Spleen (tissue), 13 donors: ENCODE data around the gene RAB6D. TPM values are rescaled to one million over a fixed set of nuclear protein-coding genes. Genes with fewer than 3 reads are reported as not detected.
"Not testable (repeated sequence)": the region's sequence is repeated elsewhere in the genome, so short reads cannot be mapped to it uniquely, and the experiment has no call there.

Experiments
- DNase-seq: peaks from one replicate; pipeline ENCODE4 v3.0.0-alpha.2; 2020
- H3K27ac ChIP-seq, 8 donors: fragments of 200-600 bp; sonication (generic) in 7 of 8; 1 replicate in 4 of 8; 2 replicates in 4 of 8; pipeline versions ENCODE4 v1.5.0 to v1.8.0; 2016 to 2021; ENCODE audit warnings: inconsistent platforms in 4 of 8, mild to moderate bottlenecking in 4 of 8, moderate library complexity in 1 of 8
- H3K27me3 ChIP-seq, 7 donors: fragments of 200-600 bp; sonication (generic) in 6 of 7; replicated peaks in 1 of 7; 1 replicate in 4 of 7; 2 replicates in 3 of 7; pipeline versions ENCODE4 v1.5.0 to v1.8.0; 2016 to 2021; ENCODE audit warnings: inconsistent platforms in 3 of 7, mild to moderate bottlenecking in 1 of 7
- H3K36me3 ChIP-seq, 6 donors: fragments of 200-600 bp; sonication (generic) in 5 of 6; 1 replicate in 4 of 6; 2 replicates in 2 of 6; pipeline versions ENCODE4 v1.5.0 to v1.8.0; 2016 to 2021; ENCODE audit warnings: inconsistent platforms in 2 of 6
- H3K4me1 ChIP-seq, 6 donors: fragments of 200-600 bp; sonication (generic) in 5 of 6; 1 replicate in 3 of 6; 2 replicates in 3 of 6; pipeline versions ENCODE4 v1.5.0 to v1.8.0; 2016 to 2021; ENCODE audit warnings: inconsistent platforms in 3 of 6
- H3K4me3 ChIP-seq, 8 donors: fragments of 200-600 bp; sonication (generic) in 7 of 8; 1 replicate in 4 of 8; 2 replicates in 4 of 8; pipeline versions ENCODE4 v1.5.0 to v1.8.0; 2016 to 2021; ENCODE audit warnings: inconsistent platforms in 4 of 8, mild to moderate bottlenecking in 4 of 8, moderate library complexity in 2 of 8
- H3K9me3 ChIP-seq, 8 donors: fragments of 200-600 bp; sonication (generic) in 7 of 8; 1 replicate in 4 of 8; 2 replicates in 4 of 8; pipeline versions ENCODE4 v1.5.0 to v1.8.0; 2016 to 2021; ENCODE audit warnings: inconsistent platforms in 4 of 8
- POLR2A ChIP-seq, 3 donors: fragments of 450-650 bp; IDR thresholded peaks; one replicate each; pipeline ENCODE4 v1.5.1; 2017; ENCODE audit warnings: antibody characterized with exemption in 3 of 3, mild to moderate bottlenecking in 1 of 3
- POLR2AphosphoS5 ChIP-seq, 3 donors: sonication (generic); formaldehyde crosslinking; IDR thresholded peaks; one replicate each; pipeline ENCODE4 v1.5.1; 2017; ENCODE audit warnings: antibody characterized with exemption in 3 of 3
- WGBS, 5 donors: extraction: QIAGEN DNeasy Blood & Tissue Kit in 3 of 5; methylation state at CpG; one replicate each; pipeline versions ENCODE4 v1.1.5 to v1.1.7; 2013 to 2018; 5-methylcytosine and 5-hydroxymethylcytosine counted together
- intact Hi-C: fragments of 100-400 bp; cut with DNase I; formaldehyde crosslinking; loops from one replicate; pipeline ENCODE4 v1.15.0; 2023; ENCODE audit warnings: low total_unique reads
- long read RNA-seq, 2 donors: transcript quantifications; one replicate each; lab custom pipeline, GENCODE V29; 2026
- polyA plus RNA-seq, 3 donors: library from polyadenylated mRNA; stranded (reverse); fragments of 200-250 nt; gene quantifications; one replicate each; pipeline ENCODE4 v1.2.1, GENCODE V29; 2013
- total RNA-seq, 7 donors: library from RNA; depleted of rRNA in 3 of 7; stranded (reverse); fragments of >200 nt in 3 of 7; fragmentation: NEBNext Ultra II Directional in 4 of 7; extraction: Animal tissue kit (Norgen Biotek cat#: 25700) in 4 of 7; gene quantifications; one replicate each; pipeline versions ENCODE4 v1.1.0 to v1.2.1, GENCODE V29; 2016 to 2021
- TF ChIP-seq, protein P1 (sequence below), 11 experiments: fragments of 200-600 bp in 7 of 11; fragments of 450-650 bp in 4 of 11; sonication (generic) in 4 of 11; IDR thresholded peaks in 8 of 11; conservative IDR thresholded peaks in 3 of 11; 1 replicate in 7 of 11; 2 replicates in 4 of 11; pipeline versions ENCODE4 v1.4.0 to v1.8.0; 2016 to 2021; ENCODE audit warnings: antibody characterized with exemption in 11 of 11, inconsistent platforms in 4 of 11, mild to moderate bottlenecking in 1 of 11
- donor health status: healthy with polysubstance abuse.
- donor health status: DM: no; HTN: no; CAD: no; lungs with moderate emphysema.
- donor health status: DM: no; HTN: no; CAD: no.
- donor health status: Bipolar disorder and iron deficiency.
- donor health status: healthy.
- donor health status: DM: no; HTN: no; CAD: no.
- donor health status: DM: yes; HTN: yes; CAD: no.

The RAB6D gene
- total RNA-seq, result not detected
- under 1 TPM in 1 of 3 donors, not detected in 2; 0.05 TPM for polyA plus RNA-seq
- long read RNA-seq, donor 1, partial matches to known transcripts, result 0 of 1 reads
- long read RNA-seq, donor 1, other reads (novel, unspliced or antisense), result 0 of 1 reads
- long read RNA-seq, donor 2, result 0 reads

DNA sequence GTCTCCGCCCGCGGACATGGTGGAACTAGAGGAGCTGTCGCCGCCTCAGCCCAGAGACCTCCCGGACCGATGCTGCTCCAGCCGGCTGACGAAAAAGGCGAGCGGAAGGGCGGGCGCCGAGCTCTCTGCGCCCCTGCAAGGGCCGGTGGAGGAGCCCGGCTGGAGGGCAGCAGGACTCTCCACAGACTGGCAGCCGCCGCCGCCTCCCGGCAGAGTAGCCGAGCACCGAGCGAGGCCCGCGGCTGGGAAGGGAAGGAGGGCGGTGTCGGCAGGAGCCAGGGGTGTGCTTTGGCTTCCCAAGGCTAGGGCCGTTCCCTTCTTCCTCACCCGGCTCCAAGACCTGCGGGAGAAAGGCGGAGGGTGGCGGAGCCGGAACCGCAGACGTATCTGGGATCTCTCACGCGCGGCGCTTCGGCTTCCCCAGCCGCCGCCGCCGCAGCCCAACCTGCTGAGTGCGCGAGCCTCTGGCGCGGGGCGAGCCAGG lies at the start of gene RAB6D:
RAB6D (minus strand) TSS at position 466 of the 484 bp plus-strand sequence; CDS start at position 18, 448 bp downstream.
- DNase-seq, intact Hi-C loops, H3K4me1 ChIP-seq, H3K27ac ChIP-seq, H3K9me3 ChIP-seq, H3K36me3 ChIP-seq: not testable (repeated sequence)
- peak within 1 kb of the TSS in 4 of 8 donors; percentile 9 to 53 (median 22) for H3K4me3 ChIP-seq
- WGBS, 5 donors, result 0 to 8% (median 1%) methylated on average over 22 to 42 of the region's 50 CpGs
- H3K27me3 ChIP-seq, result peaks cover 0 to 79% (median 24%) of the 10 kb centered on the region in 7 donors

DNA sequence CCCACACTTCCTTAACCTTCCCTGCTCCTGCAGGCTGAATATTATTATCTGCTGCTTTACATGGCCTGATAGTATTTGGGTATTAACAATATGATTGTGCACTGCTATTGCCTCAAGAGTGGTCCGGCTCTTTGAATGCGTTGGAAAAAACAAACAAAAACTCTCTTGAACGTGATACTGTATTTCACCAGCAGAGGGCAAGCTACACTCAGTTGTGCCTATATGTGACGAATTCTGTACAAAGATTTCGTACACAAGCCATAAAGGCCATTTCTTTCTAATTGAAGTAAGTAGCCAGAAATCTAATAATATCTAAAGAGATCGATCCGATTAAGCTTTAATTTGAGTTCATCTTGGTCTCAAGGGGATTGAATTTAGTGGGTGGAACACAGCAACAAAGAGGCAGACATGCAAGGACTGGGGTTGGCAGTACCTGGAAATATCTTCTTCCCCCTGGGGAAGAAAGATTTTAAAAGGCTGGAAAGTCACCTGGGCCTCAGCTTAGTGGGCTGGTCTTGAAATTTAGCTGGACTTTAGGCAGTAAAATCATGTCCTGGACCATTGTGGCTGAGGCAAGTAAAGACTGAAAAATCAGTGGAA lies 49.3 kb upstream of the RAB6D start:
- H3K27me3 ChIP-seq, result peaks cover 0 to 30% (median 0%) of the 10 kb centered on the region in 7 donors
- intact Hi-C loops, result loop anchor here (10.0 kb wide), 1 partner anchor 262 kb away; no protein-coding TSS in a partner anchor
- no peak overlapping the region for H3K4me3 ChIP-seq
- no peaks in the 10 kb centered on the region for H3K4me1 ChIP-seq
- no peaks in the 10 kb centered on the region for H3K9me3 ChIP-seq
- H3K36me3 ChIP-seq, result no peaks in the 10 kb centered on the region
- no peak overlapping the region for H3K27ac ChIP-seq
- TF ChIP-seq POLR2AphosphoS5 (IDR thresholded peaks at IDR 0.05), result no peak
- TF ChIP-seq, protein P1, sequence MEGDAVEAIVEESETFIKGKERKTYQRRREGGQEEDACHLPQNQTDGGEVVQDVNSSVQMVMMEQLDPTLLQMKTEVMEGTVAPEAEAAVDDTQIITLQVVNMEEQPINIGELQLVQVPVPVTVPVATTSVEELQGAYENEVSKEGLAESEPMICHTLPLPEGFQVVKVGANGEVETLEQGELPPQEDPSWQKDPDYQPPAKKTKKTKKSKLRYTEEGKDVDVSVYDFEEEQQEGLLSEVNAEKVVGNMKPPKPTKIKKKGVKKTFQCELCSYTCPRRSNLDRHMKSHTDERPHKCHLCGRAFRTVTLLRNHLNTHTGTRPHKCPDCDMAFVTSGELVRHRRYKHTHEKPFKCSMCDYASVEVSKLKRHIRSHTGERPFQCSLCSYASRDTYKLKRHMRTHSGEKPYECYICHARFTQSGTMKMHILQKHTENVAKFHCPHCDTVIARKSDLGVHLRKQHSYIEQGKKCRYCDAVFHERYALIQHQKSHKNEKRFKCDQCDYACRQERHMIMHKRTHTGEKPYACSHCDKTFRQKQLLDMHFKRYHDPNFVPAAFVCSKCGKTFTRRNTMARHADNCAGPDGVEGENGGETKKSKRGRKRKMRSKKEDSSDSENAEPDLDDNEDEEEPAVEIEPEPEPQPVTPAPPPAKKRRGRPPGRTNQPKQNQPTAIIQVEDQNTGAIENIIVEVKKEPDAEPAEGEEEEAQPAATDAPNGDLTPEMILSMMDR (IDR thresholded peaks at IDR 0.05 in 8 of 11, conservative IDR thresholded peaks at IDR 0.05 in 3 of 11), result peak; percentile 54 to 78 (median 68)
- no peak for DNase-seq
- 2 to 4% (median 2%) methylated on average over 7 of the region's 7 CpGs for WGBS, 5 donors

DNA sequence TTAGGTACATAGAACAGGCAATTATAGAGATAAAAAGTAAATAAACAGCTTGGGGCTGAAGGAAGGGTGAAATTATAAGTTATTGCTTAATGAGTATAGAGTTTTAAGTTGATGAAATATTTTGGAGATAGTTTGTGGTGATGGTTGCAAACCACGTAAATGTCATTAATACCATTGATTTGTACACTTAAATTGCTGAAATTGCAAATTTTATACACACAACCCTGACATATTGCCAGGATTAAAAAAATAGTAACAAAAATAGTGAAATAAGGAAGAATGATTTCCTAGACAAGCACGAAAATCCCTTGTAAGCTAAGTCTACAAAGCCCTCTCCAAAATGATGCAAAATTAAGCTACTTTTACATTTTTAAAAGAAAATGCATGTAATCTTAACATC lies 46.2 kb upstream of the RAB6D start:
- Histone ChIP-seq H3K4me3 (no peak overlapping the region), H3K36me3 (no peaks in the 10 kb centered on the region), H3K27ac (no peak overlapping the region), H3K27me3 (peaks cover 0 to 42% (median 0%) of the 10 kb centered on the region in 7 donors), H3K4me1 (no peaks in the 10 kb centered on the region), H3K9me3 (no peaks in the 10 kb centered on the region)
- TF ChIP-seq POLR2A (IDR thresholded peaks at IDR 0.05) (no peak), POLR2AphosphoS5 (IDR thresholded peaks at IDR 0.05) (no peak)
- TF ChIP-seq, protein P1 (IDR thresholded peaks at IDR 0.05 in 8 of 11, conservative IDR thresholded peaks at IDR 0.05 in 3 of 11), result no peak
- no peak for DNase-seq
- intact Hi-C loops, result loop anchor here (10.0 kb wide), 1 partner anchor 265 kb away; no protein-coding TSS in a partner anchor
- 71 to 80% (median 74%) methylated on average over 2 of the region's 2 CpGs for WGBS, 5 donors

DNA sequence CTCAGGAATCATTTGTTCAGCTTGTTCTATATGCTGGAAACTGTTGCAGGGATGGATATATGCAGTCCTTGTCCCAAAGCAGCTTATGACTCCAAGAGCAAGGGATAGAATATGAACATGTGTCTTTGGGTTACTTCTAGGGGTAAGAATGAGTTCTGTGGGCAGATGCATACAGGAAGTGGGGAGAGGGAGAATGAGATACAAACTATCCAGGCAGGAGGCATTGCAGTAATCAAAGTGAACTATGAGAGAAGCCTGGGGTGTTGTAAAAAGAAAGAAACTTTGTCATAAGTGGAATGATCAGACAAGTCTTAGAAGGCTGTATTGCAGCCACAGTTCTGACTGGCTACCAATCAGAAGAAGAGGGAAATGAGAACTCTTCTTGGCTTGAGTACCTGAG lies 44.8 kb upstream of the RAB6D start:
- intact Hi-C loops, result no loop called here
- Histone ChIP-seq H3K4me1 (no peaks in the 10 kb centered on the region), H3K36me3 (no peaks in the 10 kb centered on the region), H3K27ac (no peak overlapping the region), H3K4me3 (no peak overlapping the region), H3K9me3 (no peaks in the 10 kb centered on the region), H3K27me3 (peaks cover 0 to 54% (median 0%) of the 10 kb centered on the region in 7 donors)
- no peak for DNase-seq
- no peak for TF ChIP-seq POLR2A (IDR thresholded peaks at IDR 0.05)
- TF ChIP-seq, protein P1 (IDR thresholded peaks at IDR 0.05 in 8 of 11, conservative IDR thresholded peaks at IDR 0.05 in 3 of 11), result no peak
- no peak for TF ChIP-seq POLR2AphosphoS5 (IDR thresholded peaks at IDR 0.05)
